ENCODE data around the gene SYNE1. TPM values are rescaled to one million over a fixed set of nuclear protein-coding genes. Genes with fewer than 3 reads are reported as not detected.

The SYNE1 gene
- total RNA-seq, 1 donor from 2014 or later = 233 TPM

DNA sequence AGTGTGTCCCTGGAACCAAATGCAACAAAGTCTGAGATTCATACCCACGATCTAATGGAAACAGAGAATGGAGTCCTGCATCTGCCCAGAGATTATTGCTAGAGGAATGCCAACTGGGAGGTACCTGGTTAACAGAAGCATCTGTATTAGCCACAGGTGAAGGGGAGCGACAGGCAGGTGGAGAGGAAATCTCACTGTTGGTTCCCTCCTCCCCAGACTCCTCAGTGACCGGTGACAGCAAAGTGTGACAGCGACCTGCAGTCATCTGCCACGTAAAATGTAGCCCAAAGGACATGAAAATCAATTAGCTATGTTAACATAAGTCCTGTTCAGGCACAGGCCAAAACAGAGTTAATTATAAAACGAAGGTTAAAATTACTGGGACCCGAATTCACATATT lies 336.6 kb downstream of the SYNE1 start:
- Histone ChIP-seq H3K9me3 (no peaks in the 10 kb centered on the region), H3K27me3 (no peaks in the 10 kb centered on the region), H3K4me3 (peak overlapping the region; percentile 34 to 64), H3K27ac (peak overlapping the region; percentile 65 to 68), H3K36me3 (peaks cover 18 to 46% of the 10 kb centered on the region in 2 donors), H3K4me1 (peaks cover 0 to 16% of the 10 kb centered on the region in 2 donors)
- intact Hi-C loops (cut with DNase I) = loop anchor here (5.0 kb wide), 2 partner anchors 37 to 57 kb away; no protein-coding TSS in a partner anchor
- no peak for DNase-seq (ENCODE audit: low spot score in 2 of 2)
- TF ChIP-seq, protein P1, sequence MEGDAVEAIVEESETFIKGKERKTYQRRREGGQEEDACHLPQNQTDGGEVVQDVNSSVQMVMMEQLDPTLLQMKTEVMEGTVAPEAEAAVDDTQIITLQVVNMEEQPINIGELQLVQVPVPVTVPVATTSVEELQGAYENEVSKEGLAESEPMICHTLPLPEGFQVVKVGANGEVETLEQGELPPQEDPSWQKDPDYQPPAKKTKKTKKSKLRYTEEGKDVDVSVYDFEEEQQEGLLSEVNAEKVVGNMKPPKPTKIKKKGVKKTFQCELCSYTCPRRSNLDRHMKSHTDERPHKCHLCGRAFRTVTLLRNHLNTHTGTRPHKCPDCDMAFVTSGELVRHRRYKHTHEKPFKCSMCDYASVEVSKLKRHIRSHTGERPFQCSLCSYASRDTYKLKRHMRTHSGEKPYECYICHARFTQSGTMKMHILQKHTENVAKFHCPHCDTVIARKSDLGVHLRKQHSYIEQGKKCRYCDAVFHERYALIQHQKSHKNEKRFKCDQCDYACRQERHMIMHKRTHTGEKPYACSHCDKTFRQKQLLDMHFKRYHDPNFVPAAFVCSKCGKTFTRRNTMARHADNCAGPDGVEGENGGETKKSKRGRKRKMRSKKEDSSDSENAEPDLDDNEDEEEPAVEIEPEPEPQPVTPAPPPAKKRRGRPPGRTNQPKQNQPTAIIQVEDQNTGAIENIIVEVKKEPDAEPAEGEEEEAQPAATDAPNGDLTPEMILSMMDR (IDR thresholded peaks at IDR 0.05) = no peak

DNA sequence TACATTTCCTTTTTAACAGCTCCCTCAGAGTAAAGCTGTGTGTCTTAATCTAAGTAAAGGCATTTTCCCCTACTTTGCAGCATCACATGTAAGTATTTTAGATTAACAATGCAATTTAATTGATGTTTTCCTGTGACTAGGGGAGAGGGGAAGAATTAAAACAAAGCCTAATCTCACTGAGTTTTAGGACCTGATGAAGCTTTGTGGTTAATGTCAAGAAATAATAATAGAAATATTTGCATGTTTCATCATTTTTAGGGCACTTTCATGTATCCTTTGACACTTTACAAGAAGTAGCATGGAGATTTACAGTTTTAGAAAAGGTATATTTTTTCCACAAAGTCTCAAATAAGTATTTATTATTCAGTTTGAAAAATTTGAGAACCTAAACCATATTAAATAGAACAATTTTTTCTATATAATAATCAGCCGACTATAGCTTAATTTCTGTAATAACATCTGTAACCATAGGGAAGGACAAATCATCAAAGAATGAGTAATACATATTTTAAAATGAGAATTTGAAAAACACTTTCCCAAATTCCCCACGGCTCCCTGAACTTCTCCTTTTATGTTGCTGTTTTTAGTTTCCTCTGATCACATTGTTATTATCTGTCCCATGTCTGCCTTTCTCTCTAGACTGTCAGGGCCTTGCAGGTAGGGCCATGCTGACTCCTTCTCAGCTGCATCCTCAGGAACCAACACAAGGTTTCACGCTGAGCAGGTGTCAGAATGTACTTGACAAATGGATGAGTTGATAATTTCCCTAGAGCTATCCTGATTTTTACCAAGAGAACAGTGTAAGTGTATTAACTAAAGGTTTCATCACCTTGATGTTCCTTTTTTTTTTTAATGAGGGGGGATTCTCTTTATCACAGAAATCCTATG lies 338.1 kb downstream of the SYNE1 start:
- no peak for DNase-seq (ENCODE audit: low spot score in 2 of 2)
- H3K27ac ChIP-seq = peak overlapping the region; percentile 28 to 36
- peaks cover 9 to 45% of the 10 kb centered on the region in 2 donors for H3K36me3 ChIP-seq
- H3K27me3 ChIP-seq = no peaks in the 10 kb centered on the region
- H3K9me3 ChIP-seq = no peaks in the 10 kb centered on the region
- intact Hi-C loops (cut with DNase I) = no loop called here
- H3K4me3 ChIP-seq = no peak overlapping the region
- TF ChIP-seq, protein P1 (IDR thresholded peaks at IDR 0.05) = no peak
- H3K4me1 ChIP-seq = peaks cover 0 to 21% of the 10 kb centered on the region in 2 donors

DNA sequence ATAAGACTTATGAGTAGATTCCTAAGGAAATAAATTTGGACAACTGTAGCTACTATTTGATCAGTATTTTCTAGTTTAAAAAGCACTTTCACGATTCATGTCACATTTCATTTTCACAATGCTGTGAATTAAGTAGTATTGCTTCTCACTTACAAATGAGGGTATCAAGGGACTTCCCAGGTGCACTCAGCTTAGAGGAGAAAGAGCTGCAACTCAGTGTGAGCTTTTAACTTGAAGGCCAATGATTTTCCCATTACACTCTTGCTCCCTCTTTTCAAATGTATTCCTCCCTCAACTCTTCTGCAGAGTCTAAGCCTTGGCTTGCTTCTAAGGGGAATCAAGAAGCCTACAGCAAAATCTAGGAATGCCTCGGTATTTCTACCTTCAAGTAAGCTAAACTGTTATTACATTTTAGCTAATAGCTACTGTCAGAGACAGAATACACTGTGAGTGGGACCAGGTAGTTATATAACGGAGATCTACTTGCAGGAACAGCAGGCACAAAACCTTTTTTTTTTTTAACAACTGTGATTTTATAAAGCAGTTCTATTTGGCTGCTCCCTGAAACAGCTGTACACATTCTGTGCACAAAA lies 339.0 kb downstream of the SYNE1 start:
- DNase-seq (ENCODE audit: low spot score in 2 of 2) = no peak
- H3K27me3 ChIP-seq = no peaks in the 10 kb centered on the region
- TF ChIP-seq, protein P1 (IDR thresholded peaks at IDR 0.05) = no peak
- intact Hi-C loops (cut with DNase I) = no loop called here
- H3K4me3 ChIP-seq = no peak overlapping the region
- H3K27ac ChIP-seq = no peak overlapping the region
- H3K4me1 ChIP-seq = peaks cover 0 to 21% of the 10 kb centered on the region in 2 donors
- no peaks in the 10 kb centered on the region for H3K9me3 ChIP-seq
- peaks cover 11 to 46% of the 10 kb centered on the region in 2 donors for H3K36me3 ChIP-seq

DNA sequence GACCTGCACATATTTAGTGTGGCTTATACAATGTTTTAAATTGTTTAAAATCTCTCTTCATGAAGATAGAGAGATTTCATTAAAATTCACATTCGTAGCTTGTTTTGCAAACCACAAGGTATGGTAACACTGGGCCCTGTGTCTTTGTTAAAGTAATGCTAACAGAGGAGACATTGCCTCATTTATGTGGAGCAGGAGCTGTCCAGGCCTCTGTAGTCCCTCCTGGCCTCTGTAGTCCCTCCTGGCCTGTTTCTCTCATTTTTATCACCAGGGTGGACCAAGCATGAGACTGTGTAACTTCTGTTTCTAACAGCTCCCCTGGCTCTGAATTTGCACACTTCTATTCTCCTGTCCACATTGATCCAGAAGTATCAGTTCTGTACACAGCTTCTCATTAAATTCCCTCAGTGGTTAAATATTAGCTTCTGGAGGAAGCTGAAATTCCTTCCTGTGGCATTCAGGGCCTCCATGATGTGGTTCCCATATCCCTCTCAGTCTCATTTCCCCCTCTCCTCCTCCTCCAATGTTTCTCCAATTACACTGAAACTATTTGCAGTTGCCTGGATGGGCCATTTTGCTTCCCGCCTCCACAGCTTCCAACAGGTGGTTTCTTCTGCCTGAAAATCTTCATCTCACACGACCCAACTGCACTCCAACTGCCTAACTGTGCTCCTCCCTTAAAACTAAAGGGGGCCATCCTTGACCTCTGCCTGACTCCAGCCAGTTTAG lies 340.4 kb downstream of the SYNE1 start:
- Histone ChIP-seq H3K9me3 (no peaks in the 10 kb centered on the region), H3K4me3 (no peak overlapping the region), H3K4me1 (peaks cover 0 to 21% of the 10 kb centered on the region in 2 donors), H3K36me3 (peaks cover 25 to 60% of the 10 kb centered on the region in 2 donors), H3K27ac (peak overlapping the region; percentile 29 to 37), H3K27me3 (no peaks in the 10 kb centered on the region)
- TF ChIP-seq, protein P1 (IDR thresholded peaks at IDR 0.05) = no peak
- intact Hi-C loops (cut with DNase I) = no loop called here
- no peak for DNase-seq (ENCODE audit: low spot score in 2 of 2)

- no peak overlapping the region for H3K4me3 ChIP-seq
- TF ChIP-seq, protein P1 (IDR thresholded peaks at IDR 0.05) = no peak
- no peaks in the 10 kb centered on the region for H3K9me3 ChIP-seq
- no peaks in the 10 kb centered on the region for H3K27me3 ChIP-seq
- peak overlapping the region in 1 of 2 donors; percentile 29 for H3K27ac ChIP-seq
- DNase-seq (ENCODE audit: low spot score in 2 of 2) = no peak
- intact Hi-C loops (cut with DNase I) = no loop called here
- H3K4me1 ChIP-seq = peaks cover 0 to 16% of the 10 kb centered on the region in 2 donors
- peaks cover 30 to 66% of the 10 kb centered on the region in 2 donors for H3K36me3 ChIP-seq
Observed at GRCh38 chr6:152295920-152296319, 341.2 kb downstream of the SYNE1 start.

Measured in ascending aorta (tissue), 2 donors.